A673 (cell line): ENCODE measurements around the gene CKM. TPM values are rescaled to one million over a fixed set of nuclear protein-coding genes. Genes with fewer than 3 reads are reported as not detected.

Experiments used
- BruUV-seq: library from RNA; stranded (reverse); fragments of 400-500 nt; replicated peaks from 2 replicates; lab custom pipeline; 2021; lab: Mats Ljungman, UMichigan
- CTCF ChIA-PET: fragments of 300-600 bp; sonication (Branson Sonifier 250); formaldehyde crosslinking; loops from one replicate; lab custom pipeline; 2022; ENCODE audit warnings: antibody characterized with exemption; lab: Charles Lee
- POLR2A ChIA-PET: fragments of 300-600 bp; sonication (Branson Sonifier 250); formaldehyde crosslinking; loops from one replicate; lab custom pipeline; 2022; ENCODE audit warnings: antibody characterized with exemption; ENCODE audit not compliant: low non-redundant PET; lab: Charles Lee
- DNase-seq: peaks from one replicate; pipeline ENCODE4 v3.0.0-alpha.2; 2015; ENCODE audit warnings: low spot score
- H3K27ac ChIP-seq: fragments of 200-600 bp; sonication (generic); 2 replicates; pipeline ENCODE4 v1.5.1; 2016; ENCODE audit warnings: mixed run types, low read depth, mild to moderate bottlenecking, mixed read lengths, antibody characterized with exemption, low read length; ENCODE audit not compliant: poor library complexity, severe bottlenecking
- H3K27me3 ChIP-seq: fragments of 200-600 bp; sonication (generic); replicated peaks from 2 replicates; pipeline ENCODE4 v1.6.1; 2017; ENCODE audit warnings: mixed run types, low read depth, mild to moderate bottlenecking, mixed read lengths, antibody characterized with exemption, low read length; ENCODE audit not compliant: insufficient read depth, poor library complexity
- H3K36me3 ChIP-seq: fragments of 200-600 bp; sonication (generic); 2 replicates; pipeline ENCODE4 v1.6.1; 2016; ENCODE audit warnings: mixed run types, mild to moderate bottlenecking, mixed read lengths, antibody characterized with exemption, low read length; ENCODE audit not compliant: insufficient read depth, poor library complexity, severe bottlenecking
- H3K4me1 ChIP-seq: fragments of 200-600 bp; sonication (generic); 2 replicates; pipeline ENCODE4 v1.6.1; 2017; ENCODE audit warnings: mixed run types, mild to moderate bottlenecking, mixed read lengths, antibody characterized with exemption, low read length; ENCODE audit not compliant: insufficient read depth, poor library complexity, severe bottlenecking
- H3K4me3 ChIP-seq: fragments of 200-600 bp; sonication (generic); 2 replicates; pipeline ENCODE4 v1.5.1; 2016; ENCODE audit warnings: low read depth, mixed run types, mild to moderate bottlenecking, mixed read lengths, low read length; ENCODE audit not compliant: poor library complexity, severe bottlenecking
- H3K9me3 ChIP-seq: fragments of 200-600 bp; sonication (generic); 2 replicates; pipeline ENCODE4 v1.6.1; 2016; ENCODE audit warnings: mixed run types, low read depth, mild to moderate bottlenecking, mixed read lengths, antibody characterized with exemption, low read length; ENCODE audit not compliant: poor library complexity, severe bottlenecking
- EZH2 ChIP-seq: fragments of 200-600 bp; sonication (generic); IDR thresholded peaks from 2 replicates; pipeline ENCODE4 v1.6.1; 2017; ENCODE audit warnings: borderline replicate concordance, low read depth, mild to moderate bottlenecking, mixed read lengths, antibody characterized with exemption, low read length; ENCODE audit not compliant: poor library complexity, severe bottlenecking
- intact Hi-C: fragments of 100-400 bp; cut with micrococcal nuclease; formaldehyde crosslinking; loops from one replicate; pipeline ENCODE4 v1.10.0; 2022; ENCODE audit not compliant: unreplicated experiment
- total RNA-seq: library from RNA; stranded (reverse); gene quantifications from 2 replicates; pipeline ENCODE4 v1.2.3, GENCODE V29; 2021
- TF ChIP-seq, protein P1 (sequence below): fragments of 300-800, 200-600 bp; sonication (generic); conservative IDR thresholded peaks from 2 replicates; pipeline ENCODE4 v1.5.1; 2017; ENCODE audit warnings: low read depth, mild to moderate bottlenecking, antibody characterized with exemption, low read length, moderate library complexity, mixed read lengths

Gene CKM
- total RNA-seq, 1 experiment from 2014 or later, result not detected

DNA sequence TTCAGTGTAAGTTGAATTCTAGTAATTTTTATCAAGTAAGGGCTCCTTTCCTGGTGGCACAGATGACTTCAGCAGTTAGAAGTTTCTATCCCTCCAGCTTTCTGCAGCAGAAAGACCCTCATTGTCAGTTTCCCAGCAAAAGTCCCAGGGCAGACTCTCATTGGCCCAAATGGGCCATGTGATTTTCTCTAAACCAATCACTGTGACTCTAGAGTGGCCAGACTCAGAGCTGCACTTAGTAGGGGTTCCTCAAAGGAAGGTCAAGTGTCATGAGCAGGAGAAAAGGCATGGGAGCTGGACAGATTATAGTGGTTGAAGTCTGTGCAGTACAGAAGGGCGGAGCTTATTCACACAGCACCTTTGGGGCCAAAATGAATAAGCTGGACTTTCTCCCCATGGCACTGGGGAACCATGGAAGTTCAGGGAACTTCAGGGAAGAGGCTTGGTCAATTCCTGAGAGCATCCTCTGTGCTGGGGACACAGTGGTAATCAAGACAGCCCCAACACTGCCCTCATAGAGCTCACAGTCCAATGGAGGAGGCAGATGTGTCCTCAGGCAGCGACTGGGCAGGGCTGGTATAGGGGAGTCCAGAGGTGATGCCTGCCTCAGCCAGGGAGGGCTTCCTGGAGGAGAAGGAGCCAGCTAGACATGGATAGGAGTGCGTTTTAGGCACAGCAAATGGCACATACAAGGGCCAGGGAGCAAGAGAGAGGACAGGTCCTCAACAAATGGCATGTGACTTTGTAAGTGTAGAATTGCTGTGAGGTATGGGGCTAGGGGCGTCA, 18.3 kb downstream of the CKM start:
- ChIA-PET POLR2A (interaction anchor here (0.6 kb wide), 1 partner anchor 129 kb away, joined by 4 read pairs; no protein-coding TSS in a partner anchor), CTCF (interaction anchor here (0.6 kb wide), 1 partner anchor 398 kb away, joined by 3 read pairs; the partner anchor contains the start of gene APOE)
- Histone ChIP-seq H3K9me3 (no peaks in the 10 kb centered on the region), H3K27me3 (no peaks in the 10 kb centered on the region), H3K4me1 (peaks cover 4% of the 10 kb centered on the region), H3K4me3 (no peak overlapping the region), H3K27ac (no peak overlapping the region), H3K36me3 (no peaks in the 10 kb centered on the region)
- intact Hi-C loops, result no loop called here
- TF ChIP-seq EZH2, result no peak
- TF ChIP-seq, protein P1, sequence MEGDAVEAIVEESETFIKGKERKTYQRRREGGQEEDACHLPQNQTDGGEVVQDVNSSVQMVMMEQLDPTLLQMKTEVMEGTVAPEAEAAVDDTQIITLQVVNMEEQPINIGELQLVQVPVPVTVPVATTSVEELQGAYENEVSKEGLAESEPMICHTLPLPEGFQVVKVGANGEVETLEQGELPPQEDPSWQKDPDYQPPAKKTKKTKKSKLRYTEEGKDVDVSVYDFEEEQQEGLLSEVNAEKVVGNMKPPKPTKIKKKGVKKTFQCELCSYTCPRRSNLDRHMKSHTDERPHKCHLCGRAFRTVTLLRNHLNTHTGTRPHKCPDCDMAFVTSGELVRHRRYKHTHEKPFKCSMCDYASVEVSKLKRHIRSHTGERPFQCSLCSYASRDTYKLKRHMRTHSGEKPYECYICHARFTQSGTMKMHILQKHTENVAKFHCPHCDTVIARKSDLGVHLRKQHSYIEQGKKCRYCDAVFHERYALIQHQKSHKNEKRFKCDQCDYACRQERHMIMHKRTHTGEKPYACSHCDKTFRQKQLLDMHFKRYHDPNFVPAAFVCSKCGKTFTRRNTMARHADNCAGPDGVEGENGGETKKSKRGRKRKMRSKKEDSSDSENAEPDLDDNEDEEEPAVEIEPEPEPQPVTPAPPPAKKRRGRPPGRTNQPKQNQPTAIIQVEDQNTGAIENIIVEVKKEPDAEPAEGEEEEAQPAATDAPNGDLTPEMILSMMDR, result no peak
- no peak for DNase-seq
- no TSS peak for BruUV-seq

DNA sequence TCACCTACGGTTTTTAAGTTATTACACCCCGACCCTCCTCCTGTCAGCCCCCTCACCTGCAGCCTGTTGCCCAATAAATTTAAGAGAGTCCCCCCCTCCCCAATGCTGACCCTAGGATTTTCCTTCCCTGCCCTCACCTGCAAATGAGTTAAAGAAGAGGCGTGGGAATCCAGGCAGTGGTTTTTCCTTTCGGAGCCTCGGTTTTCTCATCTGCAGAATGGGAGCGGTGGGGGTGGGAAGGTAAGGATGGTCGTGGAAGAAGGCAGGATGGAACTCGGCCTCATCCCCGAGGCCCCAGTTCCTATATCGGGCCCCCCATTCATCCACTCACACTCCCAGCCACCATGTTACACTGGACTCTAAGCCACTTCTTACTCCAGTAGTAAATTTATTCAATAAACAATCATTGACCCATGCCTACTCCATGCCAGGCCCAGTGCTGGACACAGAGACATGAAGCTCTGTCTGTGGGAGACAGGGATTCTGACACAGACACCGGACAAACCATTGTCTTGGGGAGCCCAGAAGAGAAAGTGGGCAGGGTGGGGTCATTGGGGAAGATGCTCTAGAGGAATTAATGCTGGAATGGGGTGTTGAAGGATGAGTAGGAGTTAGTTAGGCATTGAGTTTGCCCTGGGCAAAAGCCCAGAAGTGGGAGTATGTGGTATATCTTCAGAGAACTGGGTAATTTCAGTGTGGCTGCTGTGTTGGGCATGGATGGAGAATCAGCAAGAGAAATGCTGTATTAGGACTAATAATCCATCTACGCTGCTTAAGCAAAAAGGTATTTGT, 19.2 kb downstream of the CKM start:
- peaks cover 4% of the 10 kb centered on the region for H3K4me1 ChIP-seq

DNA sequence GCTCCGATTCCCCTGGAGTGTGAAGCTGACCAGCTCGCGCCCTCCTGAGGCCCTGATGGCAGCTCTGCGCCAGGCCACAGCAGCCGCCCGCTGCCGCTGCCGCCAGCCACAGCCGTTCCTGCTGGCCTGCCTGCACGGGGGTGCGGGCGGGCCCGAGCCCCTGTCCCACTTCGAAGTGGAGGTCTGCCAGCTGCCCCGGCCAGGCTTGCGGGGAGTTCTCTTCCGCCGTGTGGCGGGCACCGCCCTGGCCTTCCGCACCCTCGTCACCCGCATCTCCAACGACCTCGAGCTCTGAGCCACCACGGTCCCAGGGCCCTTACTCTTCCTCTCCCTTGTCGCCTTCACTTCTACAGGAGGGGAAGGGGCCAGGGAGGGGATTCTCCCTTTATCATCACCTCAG, 20.3 kb downstream of the CKM start:
- POLR2A ChIA-PET, result no interaction called here
- TF ChIP-seq, protein P1, result no peak
- no peak for TF ChIP-seq EZH2
- CTCF ChIA-PET, result no interaction called here
- Histone ChIP-seq H3K9me3 (no peaks in the 10 kb centered on the region), H3K27me3 (no peaks in the 10 kb centered on the region), H3K4me1 (peaks cover 4% of the 10 kb centered on the region), H3K4me3 (no peak overlapping the region), H3K27ac (no peak overlapping the region), H3K36me3 (no peaks in the 10 kb centered on the region)
- intact Hi-C loops, result no loop called here
- BruUV-seq, result no TSS peak
- DNase-seq, result no peak

More for the DNA sequence above, 19.2 kb downstream of the CKM start:
- H3K9me3 ChIP-seq, result no peaks in the 10 kb centered on the region
- no peak overlapping the region for H3K27ac ChIP-seq
- TF ChIP-seq, protein P1, result no peak
- no peak for TF ChIP-seq EZH2
- no peaks in the 10 kb centered on the region for H3K36me3 ChIP-seq
- DNase-seq, result no peak
- CTCF ChIA-PET, result no interaction called here
- BruUV-seq, result no TSS peak
- intact Hi-C loops, result no loop called here
- POLR2A ChIA-PET, result no interaction called here
- no peak overlapping the region for H3K4me3 ChIP-seq
- H3K27me3 ChIP-seq, result no peaks in the 10 kb centered on the region
